IMR-90 (cell line): ENCODE data around the gene PTH2. TPM values are rescaled to one million over a fixed set of nuclear protein-coding genes. Genes with fewer than 3 reads are reported as not detected.

Experiments
- ATAC-seq: fragments of 200-7000 bp; cut with Tn5 transposase; 2 replicates; pipeline ENCODE4 v1.9.1; 2020; ENCODE audit warnings: low read depth, mild to moderate bottlenecking, moderate library complexity
- BruUV-seq: library from RNA; stranded (reverse); fragments of 400-500 nt; replicated peaks from 2 replicates; lab custom pipeline; 2021; lab: Mats Ljungman, UMichigan
- CTCF ChIA-PET: fragments of 300-600 bp; formaldehyde crosslinking; extraction: SDS; loops from one replicate; lab custom pipeline; 2021; ENCODE audit warnings: antibody characterized with exemption; lab: Yijun Ruan, JAX
- POLR2A ChIA-PET: fragments of 300-600 bp; sonication (Branson Sonifier 250); formaldehyde crosslinking; loops from one replicate; lab custom pipeline; 2022; ENCODE audit warnings: antibody characterized with exemption; ENCODE audit not compliant: unreplicated experiment; lab: Charles Lee
- DNase-seq: peaks from one replicate; pipeline ENCODE4 v3.0.0; 2013
- H2AFZ ChIP-seq: replicated peaks from 2 replicates; pipeline ENCODE3; 2013; ENCODE audit warnings: low read length, mild to moderate bottlenecking; ENCODE audit not compliant: poor library complexity
- H2AK5ac ChIP-seq: 2 replicates; pipeline ENCODE4 v1.6.1; 2013; ENCODE audit warnings: low read depth, low read length, inconsistent platforms
- H2AK9ac ChIP-seq: replicated peaks from 2 replicates; pipeline ENCODE3; 2013; ENCODE audit warnings: mild to moderate bottlenecking, low read depth, low read length, moderate library complexity; ENCODE audit not compliant: poor library complexity
- H2BK120ac ChIP-seq: 2 replicates; pipeline ENCODE4 v1.6.1; 2013; ENCODE audit warnings: low read depth, low read length, inconsistent platforms
- H2BK15ac ChIP-seq: 3 replicates; pipeline ENCODE4 v1.6.1; 2013; ENCODE audit warnings: low read depth, low read length, inconsistent platforms
- H2BK20ac ChIP-seq: 2 replicates; pipeline ENCODE4 v1.6.1; 2013; ENCODE audit warnings: low read depth, mild to moderate bottlenecking, inconsistent platforms, low read length, moderate library complexity
- H2BK5ac ChIP-seq: 2 replicates; pipeline ENCODE4 v1.6.1; 2013; ENCODE audit warnings: mild to moderate bottlenecking, low read depth, low read length, inconsistent platforms; ENCODE audit not compliant: poor library complexity, severe bottlenecking
- H3K14ac ChIP-seq: replicated peaks from 2 replicates; pipeline ENCODE4 v1.6.1; 2013; ENCODE audit warnings: low read depth, low read length, inconsistent platforms
- H3K18ac ChIP-seq: 2 replicates; pipeline ENCODE4 v1.6.1; 2013; ENCODE audit warnings: low read depth, low read length, control low read depth
- H3K23ac ChIP-seq: 2 replicates; pipeline ENCODE4 v1.6.1; 2013; ENCODE audit warnings: low read depth, low read length, inconsistent platforms
- H3K27ac ChIP-seq: 2 replicates; pipeline ENCODE4 v1.5.1; 2013; ENCODE audit warnings: mild to moderate bottlenecking, control low read depth, low read length; ENCODE audit not compliant: insufficient read depth
- H3K27me3 ChIP-seq: 2 replicates; pipeline ENCODE4 v1.6.1; 2013; ENCODE audit warnings: low read length; ENCODE audit not compliant: control insufficient read depth, insufficient read depth
- H3K36me3 ChIP-seq: 2 replicates; pipeline ENCODE4 v1.6.1; 2013; ENCODE audit warnings: low read length, mixed read lengths; ENCODE audit not compliant: control insufficient read depth, insufficient read depth
- H3K4ac ChIP-seq: 2 replicates; pipeline ENCODE4 v1.6.1; 2013; ENCODE audit warnings: low read depth, low read length, inconsistent platforms
- H3K4me1 ChIP-seq: 2 replicates; pipeline ENCODE4 v1.6.1; 2013; ENCODE audit warnings: low read length, mixed read lengths; ENCODE audit not compliant: control insufficient read depth, insufficient read depth
- H3K4me2 ChIP-seq: 2 replicates; pipeline ENCODE4 v1.6.1; 2013; ENCODE audit warnings: low read depth, mild to moderate bottlenecking, control low read depth, low read length, moderate library complexity
- H3K4me3 ChIP-seq: 2 replicates; pipeline ENCODE4 v1.5.1; 2013; ENCODE audit warnings: low read depth, mild to moderate bottlenecking, control low read depth, low read length, moderate library complexity; ENCODE audit not compliant: insufficient read depth
- H3K56ac ChIP-seq: 2 replicates; pipeline ENCODE4 v1.6.1; 2013; ENCODE audit warnings: low read length, inconsistent platforms; ENCODE audit not compliant: insufficient read depth; ENCODE audit errors: extremely low read depth
- H3K79me1 ChIP-seq, 2 experiments: 2 replicates each; pipeline ENCODE4 v1.6.1; 2013; ENCODE audit warnings: low read length in 2 of 2, inconsistent platforms in 1 of 2, low read depth in 1 of 2
- H3K9ac ChIP-seq: 2 replicates; pipeline ENCODE4 v1.6.1; 2013; ENCODE audit warnings: low read depth, low read length, control low read depth
- H3K9me1 ChIP-seq: 2 replicates; pipeline ENCODE4 v1.6.1; 2013; ENCODE audit warnings: low read length, inconsistent platforms; ENCODE audit not compliant: insufficient read depth
- H3K9me3 ChIP-seq: 2 replicates; pipeline ENCODE4 v1.6.1; 2013; ENCODE audit warnings: low read length; ENCODE audit not compliant: control insufficient read depth, insufficient read depth
- H4K20me1 ChIP-seq: 2 replicates; pipeline ENCODE4 v1.6.1; 2013; ENCODE audit warnings: low read length, inconsistent platforms; ENCODE audit not compliant: insufficient read depth
- H4K5ac ChIP-seq: 2 replicates; pipeline ENCODE4 v1.6.1; 2013; ENCODE audit warnings: mild to moderate bottlenecking, low read depth, low read length, control low read depth
- H4K8ac ChIP-seq, 2 experiments: 2 replicates each; pipeline ENCODE4 v1.6.1; 2013; ENCODE audit warnings: low read depth in 2 of 2, low read length in 2 of 2, control low read depth in 1 of 2, inconsistent platforms in 1 of 2
- H4K91ac ChIP-seq: 2 replicates; pipeline ENCODE4 v1.6.1; 2013; ENCODE audit warnings: low read depth, low read length, inconsistent platforms; ENCODE audit not compliant: insufficient read depth
- CHD1 ChIP-seq: IDR thresholded peaks from 2 replicates; pipeline ENCODE4 v1.6.1; 2012; ENCODE audit warnings: low read depth, low read length, improper control_type of control experiment
- MAFK ChIP-seq: IDR thresholded peaks from 2 replicates; pipeline ENCODE4 v1.6.1; 2012; ENCODE audit warnings: low read depth, low read length, improper control_type of control experiment
- POLR2A ChIP-seq: IDR thresholded peaks from 2 replicates; pipeline ENCODE4 v1.6.1; 2012; ENCODE audit warnings: mild to moderate bottlenecking, low read depth, low read length
- RCOR1 ChIP-seq: IDR thresholded peaks from 2 replicates; pipeline ENCODE4 v1.6.1; 2012; ENCODE audit warnings: mild to moderate bottlenecking, low read length, improper control_type of control experiment; ENCODE audit not compliant: insufficient replicate concordance
- WGBS, 2 experiments: methylation state at CpG; one replicate each; pipeline versions ENCODE4 v1.1.5 to v1.1.7; 2013; ENCODE audit warnings: missing lambda C conversion rate in 2 of 2; ENCODE audit not compliant: insufficient read length in 1 of 2; ENCODE audit errors: extremely low coverage in 2 of 2; 5-methylcytosine and 5-hydroxymethylcytosine counted together
- dilution Hi-C: fragments of 300-500 bp; cut with HindIII; formaldehyde crosslinking; loops from one replicate; pipeline ENCODE4 v1.14.3; 2018; ENCODE audit warnings: low sequenced_read_pairs; ENCODE audit not compliant: unreplicated experiment
- in situ Hi-C: fragments of 300-500 bp; cut with MboI; formaldehyde crosslinking; loops from 3 replicates; pipeline ENCODE4 v1.14.3; 2019; ENCODE audit warnings: low sequenced_read_pairs, inconsistent platforms, mixed read lengths
- intact Hi-C: fragments of 100-400 bp; cut with micrococcal nuclease; formaldehyde crosslinking; loops from 2 replicates; pipeline ENCODE4 v1.10.0; 2022
- polyA plus RNA-seq, 3 experiments: library from polyadenylated mRNA; depleted of rRNA; stranded (reverse); fragments of >200 nt; gene quantifications; 2 replicates each; pipeline ENCODE4 v1.2.3, GENCODE V29; 2012; ENCODE audit warnings: low replicate concordance in 1 of 3
- total RNA-seq: library from RNA; depleted of rRNA; stranded (reverse); fragments of >200 nt; gene quantifications from 2 replicates; pipeline ENCODE4 v1.2.3, GENCODE V29; 2012
- TF ChIP-seq, protein P1 (sequence below): conservative IDR thresholded peaks from 2 replicates; pipeline ENCODE4 v1.5.1; 2012; ENCODE audit warnings: mild to moderate bottlenecking, low read depth, low read length, improper control_type of control experiment
- TF ChIP-seq, protein P2 (sequence below): fragments of 150-350 bp; IDR thresholded peaks from 2 replicates; pipeline ENCODE4 v1.6.1; 2016; ENCODE audit warnings: low read depth, mild to moderate bottlenecking, low read length, moderate library complexity, borderline replicate concordance

PTH2 gene
- total and polyA plus RNA-seq, 2 of the 4 experiments (the other 2 are of a cell fraction), result not detected

DNA sequence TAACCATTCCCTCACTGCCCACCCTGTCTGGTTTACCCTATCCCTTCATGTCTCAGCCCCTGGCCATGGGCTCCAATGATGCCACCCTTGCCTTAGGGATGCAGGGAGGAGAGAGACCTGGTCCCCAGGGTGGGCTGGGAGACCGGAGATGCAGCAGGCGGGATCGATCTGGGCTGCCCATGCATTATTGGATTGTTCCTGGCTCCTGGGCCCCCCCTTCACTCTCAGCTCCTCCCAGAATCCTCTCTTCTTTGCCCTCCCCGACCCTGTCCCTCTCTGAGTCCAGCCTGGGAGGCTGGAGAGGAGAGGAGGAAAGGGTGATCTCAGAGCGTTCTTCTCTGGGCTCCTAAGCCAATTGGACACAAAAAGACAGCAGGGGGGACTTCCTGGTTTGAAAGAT is 29.4 kb downstream of the PTH2 start:
- Histone ChIP-seq H3K4me3 (no peak overlapping the region), H3K56ac (no peak overlapping the region), H2AK9ac (no peak overlapping the region), H4K8ac (no peak overlapping the region), H2BK15ac (no peak overlapping the region), H3K14ac (no peak overlapping the region), H3K9me3 (no peaks in the 10 kb centered on the region), H2BK120ac (no peak overlapping the region), H4K91ac (no peak overlapping the region), H3K4me2 (no peak overlapping the region), H3K4ac (no peak overlapping the region), H2AK5ac (no peak overlapping the region), H3K18ac (no peak overlapping the region), H3K27ac (no peak overlapping the region), H4K20me1 (no peaks in the 10 kb centered on the region), H2BK5ac (no peak overlapping the region), H3K4me1 (no peaks in the 10 kb centered on the region), H3K79me1 (no peaks in the 10 kb centered on the region), H3K27me3 (peaks cover 59% of the 10 kb centered on the region), H2AFZ (no peak overlapping the region), H3K23ac (no peak overlapping the region), H3K36me3 (no peaks in the 10 kb centered on the region), H3K9ac (no peak overlapping the region), H2BK20ac (no peak overlapping the region), H4K5ac (no peak overlapping the region), H3K9me1 (no peaks in the 10 kb centered on the region)
- no peak for ATAC-seq
- ChIA-PET CTCF (no interaction called here), POLR2A (interaction anchor here (1.2 kb wide), 1 partner anchor 59 kb away, joined by 3 read pairs; the partner anchor contains the start of gene ALDH16A1)
- no peak for DNase-seq
- intact Hi-C loops, result no loop called here
- no TSS peak for BruUV-seq
- no CpG with 5 or more reads among the region's 5 CpGs for WGBS, 2 experiments
- in situ Hi-C loops, result loop anchor here (10.0 kb wide), 1 partner anchor 51 kb away; the partner anchor contains the start of gene SLC17A7
- dilution Hi-C loops, result no loop called here
- TF ChIP-seq POLR2A, result no peak
- no peak for TF ChIP-seq MAFK
- TF ChIP-seq, protein P1, sequence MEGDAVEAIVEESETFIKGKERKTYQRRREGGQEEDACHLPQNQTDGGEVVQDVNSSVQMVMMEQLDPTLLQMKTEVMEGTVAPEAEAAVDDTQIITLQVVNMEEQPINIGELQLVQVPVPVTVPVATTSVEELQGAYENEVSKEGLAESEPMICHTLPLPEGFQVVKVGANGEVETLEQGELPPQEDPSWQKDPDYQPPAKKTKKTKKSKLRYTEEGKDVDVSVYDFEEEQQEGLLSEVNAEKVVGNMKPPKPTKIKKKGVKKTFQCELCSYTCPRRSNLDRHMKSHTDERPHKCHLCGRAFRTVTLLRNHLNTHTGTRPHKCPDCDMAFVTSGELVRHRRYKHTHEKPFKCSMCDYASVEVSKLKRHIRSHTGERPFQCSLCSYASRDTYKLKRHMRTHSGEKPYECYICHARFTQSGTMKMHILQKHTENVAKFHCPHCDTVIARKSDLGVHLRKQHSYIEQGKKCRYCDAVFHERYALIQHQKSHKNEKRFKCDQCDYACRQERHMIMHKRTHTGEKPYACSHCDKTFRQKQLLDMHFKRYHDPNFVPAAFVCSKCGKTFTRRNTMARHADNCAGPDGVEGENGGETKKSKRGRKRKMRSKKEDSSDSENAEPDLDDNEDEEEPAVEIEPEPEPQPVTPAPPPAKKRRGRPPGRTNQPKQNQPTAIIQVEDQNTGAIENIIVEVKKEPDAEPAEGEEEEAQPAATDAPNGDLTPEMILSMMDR, result no peak
- no peak for TF ChIP-seq CHD1
- TF ChIP-seq, protein P2, sequence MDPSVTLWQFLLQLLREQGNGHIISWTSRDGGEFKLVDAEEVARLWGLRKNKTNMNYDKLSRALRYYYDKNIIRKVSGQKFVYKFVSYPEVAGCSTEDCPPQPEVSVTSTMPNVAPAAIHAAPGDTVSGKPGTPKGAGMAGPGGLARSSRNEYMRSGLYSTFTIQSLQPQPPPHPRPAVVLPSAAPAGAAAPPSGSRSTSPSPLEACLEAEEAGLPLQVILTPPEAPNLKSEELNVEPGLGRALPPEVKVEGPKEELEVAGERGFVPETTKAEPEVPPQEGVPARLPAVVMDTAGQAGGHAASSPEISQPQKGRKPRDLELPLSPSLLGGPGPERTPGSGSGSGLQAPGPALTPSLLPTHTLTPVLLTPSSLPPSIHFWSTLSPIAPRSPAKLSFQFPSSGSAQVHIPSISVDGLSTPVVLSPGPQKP, result no peak
- no peak for TF ChIP-seq RCOR1
